ENCODE measurements around the gene SLC5A10. TPM values are rescaled to one million over a fixed set of nuclear protein-coding genes. Genes with fewer than 3 reads are reported as not detected.
A peak's percentile ranks its signal among the peaks of the same experiment; 100 is the strongest.

Gene SLC5A10
- total and polyA plus RNA-seq, 5 donors: 0.17 to 2.3 (median 0.61) TPM

DNA sequence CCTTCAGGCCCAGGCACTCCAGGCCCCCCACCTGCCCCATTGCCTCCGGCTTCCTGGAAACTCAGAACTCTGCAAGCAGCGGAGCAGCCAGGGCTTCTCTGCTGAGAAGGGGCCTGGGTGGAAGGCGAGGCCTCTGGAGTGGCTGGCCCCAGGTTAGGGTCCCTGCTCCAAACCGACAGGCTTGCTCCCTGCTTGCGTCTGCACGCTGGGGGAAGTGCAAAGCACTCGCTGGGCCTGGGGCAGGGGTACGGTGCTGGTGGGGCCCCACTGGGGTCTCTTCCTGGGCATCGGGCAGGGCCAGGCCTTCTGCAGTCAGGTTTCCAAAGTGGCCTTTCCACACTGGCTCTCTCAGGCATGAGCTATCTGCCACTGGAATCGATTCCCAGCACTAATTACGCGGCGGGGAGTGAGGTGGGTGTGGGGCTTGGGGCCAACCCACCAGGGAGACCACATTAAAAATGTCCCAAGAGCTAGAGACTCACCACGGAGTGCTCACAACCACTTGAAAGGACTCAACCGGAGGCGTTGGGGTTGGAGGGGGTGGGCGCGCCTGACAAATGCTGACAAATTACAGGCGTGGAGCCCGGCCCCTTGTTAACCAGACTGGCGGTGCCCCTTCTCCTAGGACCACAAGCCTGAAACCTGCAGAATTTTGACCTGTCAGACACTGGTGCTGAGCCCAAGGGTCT, 34.7 kb downstream of the SLC5A10 start:
- Histone ChIP-seq H3K4me3 (ENCODE audit: low read length) (no peak overlapping the region), H3K27ac (ENCODE audit: low read length) (peak overlapping the region; percentile 61), H3K27me3 (ENCODE audit: control insufficient read depth, insufficient read depth) (no peaks in the 10 kb centered on the region), H3K9me3 (ENCODE audit: control insufficient read depth, low read length) (no peaks in the 10 kb centered on the region), H3K4me1 (ENCODE audit: control insufficient read depth, insufficient read depth, low read length) (no peaks in the 10 kb centered on the region)
- intact Hi-C loops (cut with DNase I): no loop called here
- ATAC-seq (no peak), DNase-seq (peak in 1 of 3 donors; percentile 51)
- 81% methylated on average over 21 of the region's 21 CpGs for WGBS

DNA sequence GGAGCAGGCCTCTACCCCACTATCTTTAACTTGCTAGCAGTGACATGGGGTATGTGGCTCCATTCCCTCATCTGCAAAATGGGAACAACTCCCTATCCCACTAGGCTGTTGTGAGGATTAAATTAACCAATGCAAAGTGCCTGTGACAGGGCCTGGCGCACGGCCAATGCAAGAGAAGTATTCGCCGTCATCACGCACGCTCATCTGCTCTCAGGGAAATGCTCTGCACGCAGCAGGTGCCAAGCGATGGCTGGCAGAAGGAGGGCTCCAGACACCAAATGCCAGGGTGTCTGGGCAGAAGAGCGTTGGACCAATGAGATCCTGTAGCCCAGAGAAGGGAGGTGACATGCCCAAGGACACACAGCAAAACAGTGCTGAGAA, 35.3 kb downstream of the SLC5A10 start:
- no peaks in the 10 kb centered on the region for H3K9me3 ChIP-seq (ENCODE audit: control insufficient read depth, low read length)
- ATAC-seq (peak in 1 of 2 donors; percentile 7), DNase-seq (peak in 2 of 3 donors; percentile 68 to 78)
- H3K27me3 ChIP-seq (ENCODE audit: control insufficient read depth, insufficient read depth): no peaks in the 10 kb centered on the region
- 76% methylated on average over 9 of the region's 9 CpGs for WGBS
- intact Hi-C loops (cut with DNase I): no loop called here
- H3K4me1 ChIP-seq (ENCODE audit: control insufficient read depth, insufficient read depth, low read length): no peaks in the 10 kb centered on the region
- H3K4me3 ChIP-seq (ENCODE audit: low read length): no peak overlapping the region
- peak overlapping the region; percentile 61 for H3K27ac ChIP-seq (ENCODE audit: low read length)

DNA sequence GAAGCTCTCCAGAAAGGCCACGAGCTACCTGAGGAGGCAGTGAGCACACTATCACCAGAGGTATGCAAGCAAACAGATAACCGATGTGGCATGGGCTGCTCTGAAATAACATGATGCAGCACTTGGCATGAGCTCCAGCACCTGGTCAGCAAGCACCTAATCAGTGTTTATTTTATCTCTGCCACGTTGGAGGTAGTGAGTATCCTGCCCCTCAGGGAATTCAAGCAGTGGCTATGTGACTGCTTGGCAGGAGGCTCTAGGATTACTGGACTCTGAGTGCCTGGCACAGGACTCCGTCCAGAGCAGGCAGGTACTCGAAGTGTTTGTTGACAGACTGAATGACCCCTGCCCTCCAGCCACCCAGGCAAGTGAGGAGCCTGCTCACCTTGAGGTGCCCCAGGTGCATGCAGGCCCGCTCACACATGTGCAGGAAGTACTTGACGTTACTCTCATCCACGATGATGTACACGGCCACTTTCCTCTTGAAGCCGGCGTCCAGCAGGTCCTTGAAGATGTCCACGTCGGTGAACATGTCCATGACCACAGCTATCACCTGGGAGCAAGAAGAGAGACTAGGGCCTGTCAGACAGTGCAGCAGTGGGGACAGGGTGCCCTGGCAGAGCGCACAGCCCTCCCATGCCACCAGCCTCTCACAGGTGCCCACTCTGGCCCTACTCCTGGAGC, 36.0 kb downstream of the SLC5A10 start:
- Histone ChIP-seq H3K4me1 (ENCODE audit: control insufficient read depth, insufficient read depth, low read length) (no peaks in the 10 kb centered on the region), H3K27ac (ENCODE audit: low read length) (peak overlapping the region; percentile 61), H3K9me3 (ENCODE audit: control insufficient read depth, low read length) (no peaks in the 10 kb centered on the region), H3K4me3 (ENCODE audit: low read length) (no peak overlapping the region), H3K27me3 (ENCODE audit: control insufficient read depth, insufficient read depth) (no peaks in the 10 kb centered on the region)
- DNase-seq (peak in 2 of 3 donors; percentile 9 to 61), ATAC-seq (peak in 1 of 2 donors; percentile 23)
- WGBS: 65% methylated on average over 14 of the region's 14 CpGs
- intact Hi-C loops (cut with DNase I): no loop called here

DNA sequence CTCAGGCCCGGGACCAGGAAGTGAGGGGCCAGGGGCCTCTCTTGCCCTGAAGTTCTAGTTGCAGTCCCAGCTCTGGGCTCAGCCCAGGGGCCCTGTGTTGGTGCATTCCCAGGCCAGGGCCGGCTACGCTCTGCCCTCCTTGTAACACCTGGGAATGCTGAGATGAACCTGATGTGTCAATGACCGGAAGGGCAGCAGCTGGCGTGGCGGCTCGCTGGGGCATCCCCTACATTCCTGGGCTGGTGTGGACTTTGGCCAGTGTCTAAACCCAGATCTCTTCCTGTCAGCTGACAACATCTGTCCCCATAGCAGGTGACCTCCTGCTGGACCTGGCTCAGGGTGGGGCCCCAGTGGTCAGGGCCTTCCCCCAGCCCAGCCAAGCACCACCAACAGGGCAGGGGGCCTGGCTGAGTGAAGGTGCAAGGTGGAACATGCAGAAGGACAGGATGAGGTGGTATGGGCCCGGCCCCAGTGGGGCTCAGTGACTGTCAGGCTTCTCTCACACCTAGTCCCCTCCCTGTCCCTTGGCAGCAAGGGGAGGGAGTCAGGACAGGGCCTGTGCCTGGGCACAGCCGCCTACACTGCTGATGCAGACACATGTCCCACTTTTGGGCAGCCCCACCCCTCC, 36.7 kb downstream of the SLC5A10 start:
- 67% methylated on average over 9 of the region's 9 CpGs for WGBS
- H3K4me1 ChIP-seq (ENCODE audit: control insufficient read depth, insufficient read depth, low read length): no peaks in the 10 kb centered on the region
- ATAC-seq: peak; percentile 8 to 14
- H3K27me3 ChIP-seq (ENCODE audit: control insufficient read depth, insufficient read depth): no peaks in the 10 kb centered on the region
- no peak overlapping the region for H3K4me3 ChIP-seq (ENCODE audit: low read length)
- no peaks in the 10 kb centered on the region for H3K9me3 ChIP-seq (ENCODE audit: control insufficient read depth, low read length)
- peak in 2 of 3 donors; percentile 58 to 63 for DNase-seq
- H3K27ac ChIP-seq (ENCODE audit: low read length): peak overlapping the region; percentile 57
- intact Hi-C loops (cut with DNase I): no loop called here

DNA sequence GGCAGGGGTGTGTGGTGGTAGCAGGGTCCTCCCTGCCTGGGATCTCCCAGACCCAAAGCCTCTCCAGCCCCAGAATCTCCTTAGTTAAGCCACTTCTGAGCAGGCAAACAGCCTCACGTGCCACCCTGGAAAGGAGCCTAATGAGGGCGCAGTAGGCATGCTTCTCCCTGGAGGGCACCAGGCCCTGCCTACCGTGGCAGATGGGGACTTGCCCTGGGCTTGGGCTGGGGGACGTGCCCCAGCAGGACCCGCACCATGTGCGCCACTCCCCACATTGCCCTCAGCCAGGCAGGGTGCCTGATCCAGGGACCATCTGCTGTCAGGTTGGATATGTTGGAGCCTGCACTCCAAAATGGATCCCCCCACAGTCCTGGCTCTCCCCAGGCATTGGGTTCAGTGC, 38.4 kb downstream of the SLC5A10 start:
- H3K4me1 ChIP-seq (ENCODE audit: control insufficient read depth, insufficient read depth, low read length): no peaks in the 10 kb centered on the region
- ATAC-seq: no peak

DNA sequence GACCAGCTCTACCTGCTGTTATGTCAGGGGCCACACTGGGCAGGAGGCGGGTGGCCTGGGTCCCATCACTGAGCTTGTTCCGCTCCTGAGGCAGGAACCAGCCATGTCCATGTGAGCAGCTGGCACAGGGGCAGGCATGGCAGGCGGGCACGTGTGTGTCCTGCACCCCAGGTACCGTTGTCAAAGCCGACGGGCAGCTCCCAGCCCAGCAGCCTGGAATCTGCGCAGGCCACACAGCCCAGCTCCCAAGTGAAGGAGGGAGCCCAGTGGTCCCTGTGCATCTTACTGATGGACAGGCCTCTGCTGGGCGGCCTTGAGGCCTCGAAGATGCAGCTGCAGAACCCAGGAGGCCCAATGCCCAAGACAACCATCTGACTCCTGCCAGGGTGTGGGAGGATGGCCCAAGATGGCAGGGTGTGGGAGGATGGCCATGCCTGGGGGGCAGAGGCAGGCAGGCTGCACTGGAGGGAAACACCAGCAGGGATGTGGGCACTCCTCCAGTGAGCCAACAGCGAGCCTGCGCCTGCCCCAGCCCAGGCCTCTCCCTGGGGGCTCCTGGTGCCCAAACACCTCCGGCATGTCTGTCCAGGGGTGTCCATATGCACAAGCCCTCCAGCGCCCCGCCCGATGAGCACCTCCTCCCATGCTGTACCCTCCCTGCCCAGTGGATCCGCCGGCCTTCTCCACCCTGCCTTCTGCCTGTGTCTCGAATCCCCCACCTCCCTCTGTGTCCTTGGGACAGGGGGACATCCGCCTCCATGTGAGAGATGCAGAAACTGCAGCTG, 39.8 kb downstream of the SLC5A10 start:
- DNase-seq (peak in 2 of 3 donors; percentile 42 to 48), ATAC-seq (no peak)
- Histone ChIP-seq H3K4me1 (ENCODE audit: control insufficient read depth, insufficient read depth, low read length) (no peaks in the 10 kb centered on the region), H3K27ac (ENCODE audit: low read length) (no peak overlapping the region), H3K27me3 (ENCODE audit: control insufficient read depth, insufficient read depth) (no peaks in the 10 kb centered on the region), H3K9me3 (ENCODE audit: control insufficient read depth, low read length) (no peaks in the 10 kb centered on the region), H3K4me3 (ENCODE audit: low read length) (no peak overlapping the region)
- intact Hi-C loops (cut with DNase I): no loop called here
- 90% methylated on average over 20 of the region's 20 CpGs for WGBS

More for the DNA sequence above, 38.4 kb downstream of the SLC5A10 start:
- Histone ChIP-seq H3K27ac (ENCODE audit: low read length) (peak overlapping the region; percentile 4), H3K4me3 (ENCODE audit: low read length) (no peak overlapping the region), H3K9me3 (ENCODE audit: control insufficient read depth, low read length) (no peaks in the 10 kb centered on the region), H3K27me3 (ENCODE audit: control insufficient read depth, insufficient read depth) (no peaks in the 10 kb centered on the region)
- peak in 2 of 3 donors; percentile 28 to 43 for DNase-seq
- intact Hi-C loops (cut with DNase I): no loop called here
- WGBS: 82% methylated on average over 6 of the region's 6 CpGs

DNA sequence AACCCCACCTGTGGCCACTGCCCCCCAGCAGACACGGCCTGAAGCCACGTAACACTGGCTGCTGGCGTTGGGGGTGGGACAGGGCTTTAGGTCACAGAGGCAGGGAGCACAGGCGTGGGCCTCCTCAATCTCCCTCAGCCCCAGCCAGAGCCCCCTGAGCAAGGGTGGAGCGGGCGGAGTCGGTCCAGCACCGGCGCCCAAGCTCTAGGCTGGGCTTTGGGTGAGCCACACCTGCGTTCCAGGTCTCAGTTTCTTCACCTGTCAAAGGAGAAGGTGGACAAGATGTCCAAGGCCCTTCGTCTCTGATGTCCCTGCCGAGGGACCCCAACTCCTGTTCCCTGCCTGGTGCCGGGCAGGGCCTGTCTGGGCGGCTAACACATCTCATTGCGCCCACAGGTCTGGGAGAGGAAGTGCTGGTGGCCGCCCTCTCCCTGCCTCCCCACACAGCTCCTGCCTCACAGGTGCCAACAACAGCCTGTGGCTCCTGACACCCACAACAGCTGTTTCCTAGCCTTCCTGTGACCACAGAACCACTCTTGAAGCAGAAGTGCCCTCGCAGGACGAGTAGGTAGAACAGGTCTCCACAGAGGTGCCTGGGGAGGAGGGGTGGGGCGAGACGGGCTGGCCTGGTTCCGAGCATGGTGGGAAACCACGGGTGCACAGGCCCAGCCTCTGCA, 40.6 kb downstream of the SLC5A10 start:
- WGBS: 79% methylated on average over 22 of the region's 22 CpGs
- ATAC-seq (no peak), DNase-seq (peak in 2 of 3 donors; percentile 40 to 46)
- Histone ChIP-seq H3K27me3 (ENCODE audit: control insufficient read depth, insufficient read depth) (no peaks in the 10 kb centered on the region), H3K4me3 (ENCODE audit: low read length) (no peak overlapping the region), H3K27ac (ENCODE audit: low read length) (no peak overlapping the region), H3K4me1 (ENCODE audit: control insufficient read depth, insufficient read depth, low read length) (no peaks in the 10 kb centered on the region), H3K9me3 (ENCODE audit: control insufficient read depth, low read length) (no peaks in the 10 kb centered on the region)
- intact Hi-C loops (cut with DNase I): no loop called here

DNA sequence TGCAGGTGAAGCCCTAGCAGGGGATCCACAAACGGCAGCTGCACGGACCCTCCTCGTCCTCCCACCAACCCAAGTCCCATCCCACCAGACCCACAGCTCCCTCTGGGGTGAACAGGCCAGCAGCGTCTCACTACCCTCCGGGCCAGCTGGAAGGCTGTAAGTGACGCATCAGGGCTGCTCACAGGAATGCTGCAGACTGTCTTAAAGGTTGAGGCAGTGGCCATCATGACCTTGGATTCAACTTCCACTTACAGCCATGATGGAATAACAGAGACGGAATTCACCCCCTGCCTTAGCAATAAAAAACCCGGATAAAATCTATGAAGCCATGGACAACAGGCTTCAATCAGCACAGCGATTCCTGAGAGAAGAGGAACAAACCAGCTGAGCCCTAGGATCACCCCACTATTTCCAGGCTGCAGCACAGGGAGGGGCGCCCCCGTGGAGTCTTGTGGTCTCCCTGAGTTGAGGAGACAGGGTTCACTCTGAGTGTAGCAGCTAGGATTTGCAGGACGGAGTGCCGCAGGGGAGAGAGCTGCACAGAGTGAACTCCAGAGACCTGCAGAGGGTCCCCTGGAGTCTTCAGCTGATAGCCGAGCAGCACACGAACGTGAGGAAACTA, 42.1 kb downstream of the SLC5A10 start:
- Histone ChIP-seq H3K27me3 (ENCODE audit: control insufficient read depth, insufficient read depth) (no peaks in the 10 kb centered on the region), H3K4me3 (ENCODE audit: low read length) (no peak overlapping the region), H3K27ac (ENCODE audit: low read length) (peak overlapping the region; percentile 38), H3K9me3 (ENCODE audit: control insufficient read depth, low read length) (no peaks in the 10 kb centered on the region), H3K4me1 (ENCODE audit: control insufficient read depth, insufficient read depth, low read length) (no peaks in the 10 kb centered on the region)
- DNase-seq: peak in 2 of 3 donors; percentile 23 to 38
- intact Hi-C loops (cut with DNase I): no loop called here
- ATAC-seq: no peak
- 65% methylated on average over 16 of the region's 16 CpGs for WGBS

DNA sequence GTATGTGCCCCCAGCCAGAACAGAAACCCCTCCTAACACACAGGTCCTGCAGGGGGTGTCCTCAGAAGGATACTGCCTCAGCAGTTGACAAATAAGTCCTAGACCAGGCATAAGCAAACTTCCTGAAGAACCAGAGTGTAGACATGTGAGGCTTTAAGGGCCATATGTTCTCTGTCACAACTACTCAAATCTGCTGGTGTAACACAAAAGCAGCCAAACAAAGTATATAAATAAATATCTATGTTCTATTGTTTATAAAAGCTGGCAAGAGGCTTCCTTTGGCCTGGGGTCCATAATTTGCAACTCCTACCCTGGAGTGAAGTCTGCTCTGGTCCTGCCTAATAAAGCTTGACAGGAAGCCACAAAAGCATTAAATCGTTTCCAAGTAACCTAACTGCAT, 42.7 kb downstream of the SLC5A10 start:
- Histone ChIP-seq H3K9me3 (ENCODE audit: control insufficient read depth, low read length) (no peaks in the 10 kb centered on the region), H3K4me1 (ENCODE audit: control insufficient read depth, insufficient read depth, low read length) (no peaks in the 10 kb centered on the region), H3K27ac (ENCODE audit: low read length) (peak overlapping the region; percentile 38), H3K27me3 (ENCODE audit: control insufficient read depth, insufficient read depth) (no peaks in the 10 kb centered on the region), H3K4me3 (ENCODE audit: low read length) (no peak overlapping the region)
- ATAC-seq: no peak
- 28% methylated on average over 1 of the region's 1 CpG for WGBS
- intact Hi-C loops (cut with DNase I): no loop called here
- no peak for DNase-seq

DNA sequence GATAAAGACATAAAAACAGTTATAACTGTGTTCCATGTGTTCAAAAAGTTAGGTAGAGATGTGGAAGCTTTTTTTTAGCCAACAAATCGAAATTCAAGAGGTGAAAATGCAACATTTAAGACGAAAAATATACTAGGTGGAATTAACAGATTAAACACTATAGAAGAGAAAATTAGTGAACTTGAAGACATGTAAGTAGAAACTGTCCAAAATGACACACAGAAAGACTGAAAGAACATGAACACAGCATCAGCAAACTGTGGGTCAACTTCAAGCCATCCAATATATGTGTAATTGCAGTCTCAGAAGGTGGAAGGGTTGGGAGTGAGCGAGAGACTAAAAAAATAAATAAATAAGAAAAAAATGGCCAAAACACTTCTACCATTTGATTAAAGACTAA, 43.3 kb downstream of the SLC5A10 start:
- WGBS: 94% methylated on average over 3 of the region's 3 CpGs
- no peak for ATAC-seq
- H3K27ac ChIP-seq (ENCODE audit: low read length): no peak overlapping the region

More for the DNA sequence above, 43.3 kb downstream of the SLC5A10 start:
- Histone ChIP-seq H3K27me3 (ENCODE audit: control insufficient read depth, insufficient read depth) (no peaks in the 10 kb centered on the region), H3K9me3 (ENCODE audit: control insufficient read depth, low read length) (no peaks in the 10 kb centered on the region), H3K4me3 (ENCODE audit: low read length) (no peak overlapping the region), H3K4me1 (ENCODE audit: control insufficient read depth, insufficient read depth, low read length) (no peaks in the 10 kb centered on the region)
- no peak for DNase-seq
- intact Hi-C loops (cut with DNase I): no loop called here
